Neural cell (in vitro differentiated cells): ENCODE measurements around the gene SGO2. TPM values are rescaled to one million over a fixed set of nuclear protein-coding genes. Genes with fewer than 3 reads are reported as not detected.

Experiments
- H2AFZ ChIP-seq: fragments of 200-600, 300-800 bp; sonication (generic), shearing (Covaris generic); 2 replicates; pipeline ENCODE4 v1.6.0; 2014; ENCODE audit warnings: low read depth, mild to moderate bottlenecking, antibody characterized with exemption, low read length, moderate library complexity
- H3F3A ChIP-seq: fragments of 200-600 bp; shearing (Covaris generic); 2 replicates; pipeline ENCODE4 v1.6.1; 2016; ENCODE audit warnings: mild to moderate bottlenecking, moderate library complexity, mixed read lengths, antibody characterized with exemption, low read length; ENCODE audit not compliant: insufficient read depth, poor library complexity, severe bottlenecking
- H3K27ac ChIP-seq: fragments of 200-600, 300-800 bp; sonication (generic), shearing (Covaris generic); 2 replicates; pipeline ENCODE4 v1.5.1; 2014; ENCODE audit warnings: mild to moderate bottlenecking, low read length, moderate library complexity
- H3K27me3 ChIP-seq: fragments of 300-800, 200-600 bp; sonication (generic), shearing (Covaris generic); 2 replicates; pipeline ENCODE4 v1.6.0; 2014; ENCODE audit warnings: mild to moderate bottlenecking, low read depth, low read length, moderate library complexity; ENCODE audit not compliant: insufficient read depth
- H3K36me3 ChIP-seq: fragments of 300-800, 200-600 bp; sonication (generic), shearing (Covaris generic); 2 replicates; pipeline ENCODE4 v1.5.1; 2014; ENCODE audit warnings: mild to moderate bottlenecking, antibody characterized with exemption, low read length, moderate library complexity; ENCODE audit not compliant: insufficient read depth
- H3K4me2 ChIP-seq: fragments of 300-800, 200-600 bp; sonication (generic), shearing (Covaris generic); 2 replicates; pipeline ENCODE4 v1.6.0; 2014; ENCODE audit warnings: mild to moderate bottlenecking, low read length
- H3K4me3 ChIP-seq: fragments of 300-800, 200-600 bp; sonication (generic), shearing (Covaris generic); 2 replicates; pipeline ENCODE4 v1.5.1; 2014; ENCODE audit warnings: mild to moderate bottlenecking, low read length, moderate library complexity
- H3K79me2 ChIP-seq: fragments of 200-600 bp; shearing (Covaris generic); replicated peaks from 2 replicates; pipeline ENCODE4 v1.6.0; 2014; ENCODE audit warnings: mild to moderate bottlenecking, low read length, moderate library complexity; ENCODE audit not compliant: insufficient read depth
- H3K9ac ChIP-seq: fragments of 300-800, 200-600 bp; sonication (generic), shearing (Covaris generic); 2 replicates; pipeline ENCODE4 v1.6.1; 2016; ENCODE audit warnings: mild to moderate bottlenecking, low read length, mixed read lengths
- H3K9me2 ChIP-seq: fragments of 200-600 bp; shearing (Covaris generic); 2 replicates; pipeline ENCODE4 v1.6.1; 2016; ENCODE audit warnings: mild to moderate bottlenecking, low read length, mixed read lengths; ENCODE audit not compliant: insufficient read depth
- H3K9me3 ChIP-seq: fragments of 200-600, 300-800 bp; sonication (generic), shearing (Covaris generic); 2 replicates; pipeline ENCODE4 v1.6.1; 2016; ENCODE audit warnings: mild to moderate bottlenecking, mixed run types, low read length, moderate library complexity, mixed read lengths
- H4K20me1 ChIP-seq: fragments of 200-600 bp; shearing (Covaris generic); 2 replicates; pipeline ENCODE4 v1.6.1; 2016; ENCODE audit warnings: mild to moderate bottlenecking, mixed run types; ENCODE audit not compliant: insufficient read depth
- CTCF ChIP-seq: fragments of 450-650 bp; IDR thresholded peaks from 2 replicates; pipeline ENCODE4 v1.5.1; 2014; ENCODE audit warnings: antibody characterized with exemption, mild to moderate bottlenecking, moderate library complexity; ENCODE audit not compliant: poor library complexity, severe bottlenecking
- EP300 ChIP-seq: fragments of 450-650 bp; conservative IDR thresholded peaks from 2 replicates; pipeline ENCODE4 v1.6.1; 2014; ENCODE audit warnings: antibody characterized with exemption, mild to moderate bottlenecking, moderate library complexity; ENCODE audit not compliant: poor library complexity, severe bottlenecking
- EZH2 ChIP-seq: fragments of 200-600, 300-800 bp; shearing (Covaris generic), sonication (generic); IDR thresholded peaks from 2 replicates; pipeline ENCODE4 v1.6.1; 2014; ENCODE audit warnings: antibody characterized with exemption, low read length, borderline replicate concordance, mild to moderate bottlenecking; ENCODE audit not compliant: insufficient read depth, poor library complexity, severe bottlenecking
- MXI1 ChIP-seq: fragments of 450-650 bp; conservative IDR thresholded peaks from 2 replicates; pipeline ENCODE4 v1.6.1; 2014; ENCODE audit warnings: antibody characterized with exemption, mild to moderate bottlenecking; ENCODE audit not compliant: poor library complexity, severe bottlenecking
- POLR2AphosphoS5 ChIP-seq: IDR thresholded peaks from 2 replicates; pipeline ENCODE4 v1.6.1; 2012
- RAD21 ChIP-seq: fragments of 450-650 bp; conservative IDR thresholded peaks from 2 replicates; pipeline ENCODE4 v1.6.1; 2014; ENCODE audit warnings: antibody characterized with exemption, mild to moderate bottlenecking, moderate library complexity
- REST ChIP-seq: IDR thresholded peaks from 2 replicates; pipeline ENCODE4 v1.6.1; 2012; ENCODE audit warnings: borderline replicate concordance
- SMC3 ChIP-seq: fragments of 450-650 bp; conservative IDR thresholded peaks from 2 replicates; pipeline ENCODE4 v1.6.1; 2014; ENCODE audit warnings: antibody characterized with exemption, mild to moderate bottlenecking, moderate library complexity; ENCODE audit not compliant: poor library complexity
- TAF1 ChIP-seq: IDR thresholded peaks from 2 replicates; pipeline ENCODE4 v1.6.1; 2012; ENCODE audit warnings: low read depth
- polyA plus RNA-seq: library from polyadenylated mRNA; depleted of rRNA; stranded (reverse); fragments of >200 nt; gene quantifications from 2 replicates; pipeline ENCODE4 v1.2.3, GENCODE V29; 2014

The SGO2 gene
- polyA plus RNA-seq, 1 donor from 2014 or later = 0.73 TPM

GRCh38 chr2:200624026-200624425 is 98.0 kb downstream of the SGO2 start:
- Histone ChIP-seq H3F3A (no peaks in the 10 kb centered on the region), H3K4me2 (no peak overlapping the region), H3K9me3 (no peaks in the 10 kb centered on the region), H3K79me2 (no peaks in the 10 kb centered on the region), H4K20me1 (no peaks in the 10 kb centered on the region), H3K27me3 (no peaks in the 10 kb centered on the region), H3K9ac (no peak overlapping the region), H3K36me3 (no peaks in the 10 kb centered on the region), H3K4me3 (no peak overlapping the region), H3K27ac (no peak overlapping the region), H2AFZ (no peak overlapping the region), H3K9me2 (no peaks in the 10 kb centered on the region)
- no peak for TF ChIP-seq TAF1
- no peak for TF ChIP-seq RAD21
- TF ChIP-seq CTCF = no peak
- TF ChIP-seq MXI1 = no peak
- TF ChIP-seq SMC3 = no peak

- no peaks in the 10 kb centered on the region for H3F3A ChIP-seq
- no peaks in the 10 kb centered on the region for H3K9me2 ChIP-seq
- TF ChIP-seq REST (no peak), EP300 (no peak), POLR2AphosphoS5 (no peak), TAF1 (no peak), MXI1 (no peak), CTCF (no peak), EZH2 (no peak), RAD21 (no peak), SMC3 (no peak)
- H4K20me1 ChIP-seq = no peaks in the 10 kb centered on the region
- H3K4me3 ChIP-seq = no peak overlapping the region
- H3K36me3 ChIP-seq = no peaks in the 10 kb centered on the region
- no peak overlapping the region for H2AFZ ChIP-seq
- H3K27ac ChIP-seq = no peak overlapping the region
- H3K9me3 ChIP-seq = no peaks in the 10 kb centered on the region
- H3K4me2 ChIP-seq = no peak overlapping the region
- H3K9ac ChIP-seq = no peak overlapping the region
- H3K79me2 ChIP-seq = no peaks in the 10 kb centered on the region
- H3K27me3 ChIP-seq = no peaks in the 10 kb centered on the region
Measured at GRCh38 chr2:200624658-200625057, 98.7 kb downstream of the SGO2 start.
